NCI-H82 (cell line): Measurements from ENCODE around the gene LRRC7.

ENCODE experiments used
- DNase-seq: peaks from one replicate; lab custom pipeline; 2025; lab: John Stamatoyannopoulos, UW

The LRRC7 gene

GRCh38 chr1:69589799-69590198 lies 22.1 kb downstream of the LRRC7 start:
- DNase-seq: no peak

- DNase-seq: no peak
Measured at GRCh38 chr1:69592341-69592740, 24.6 kb downstream of the LRRC7 start.

- DNase-seq: no peak
Measured at GRCh38 chr1:69595486-69595885, 27.8 kb downstream of the LRRC7 start.

- no peak for DNase-seq
Measured at GRCh38 chr1:69611316-69611715, 43.6 kb downstream of the LRRC7 start.

- no peak for DNase-seq
Measured at GRCh38 chr1:69613414-69613813, 45.7 kb downstream of the LRRC7 start.

GRCh38 chr1:69638673-69639072 lies 71.0 kb downstream of the LRRC7 start:
- no peak for DNase-seq

- DNase-seq: no peak
Measured at GRCh38 chr1:69639159-69639558, 71.4 kb downstream of the LRRC7 start.

GRCh38 chr1:69643266-69643665 lies 75.5 kb downstream of the LRRC7 start:
- no peak for DNase-seq

- no peak for DNase-seq
Measured at GRCh38 chr1:69645477-69645876, 77.8 kb downstream of the LRRC7 start.

- DNase-seq: peak; percentile 20
Measured at GRCh38 chr1:69648486-69648885, 80.8 kb downstream of the LRRC7 start.

GRCh38 chr1:69649383-69649990 lies 81.8 kb downstream of the LRRC7 start:
- DNase-seq: peak; percentile 59

GRCh38 chr1:69650779-69651178 lies 83.1 kb downstream of the LRRC7 start:
- DNase-seq: no peak

GRCh38 chr1:69651656-69652055 lies 83.9 kb downstream of the LRRC7 start:
- no peak for DNase-seq

GRCh38 chr1:69657971-69658370 lies 90.2 kb downstream of the LRRC7 start:
- no peak for DNase-seq

GRCh38 chr1:69661686-69662085 lies 94.0 kb downstream of the LRRC7 start:
- DNase-seq: no peak

GRCh38 chr1:69662321-69662720 lies 94.6 kb downstream of the LRRC7 start:
- no peak for DNase-seq

- DNase-seq: no peak
Measured at GRCh38 chr1:69671363-69672010, 103.8 kb downstream of the LRRC7 start.

GRCh38 chr1:69673321-69673720 lies 105.6 kb downstream of the LRRC7 start:
- DNase-seq: no peak

- no peak for DNase-seq
Measured at GRCh38 chr1:69679965-69680364, 112.2 kb downstream of the LRRC7 start.

GRCh38 chr1:69686367-69686984 lies 118.8 kb downstream of the LRRC7 start:
- no peak for DNase-seq

GRCh38 chr1:69688193-69688592 lies 120.5 kb downstream of the LRRC7 start:
- DNase-seq: no peak

- no peak for DNase-seq
Measured at GRCh38 chr1:69691179-69691578, 123.5 kb downstream of the LRRC7 start.

- DNase-seq: no peak
Measured at GRCh38 chr1:69693921-69694675, 126.4 kb downstream of the LRRC7 start.
